Sigmoid colon (tissue), 4 donors: Measurements from ENCODE around the gene KLK5.

ENCODE experiments used
- CTCF ChIP-seq, 4 experiments: fragments of 450-650 bp in 3 of 4; fragments of 200-600 bp in 1 of 4; IDR thresholded peaks; one replicate each; pipeline ENCODE4 v1.5.1; 2016 to 2019; ENCODE audit warnings: antibody characterized with exemption in 4 of 4, mild to moderate bottlenecking in 3 of 4, moderate library complexity in 2 of 4
- EP300 ChIP-seq, 4 donors: sonication (generic); formaldehyde crosslinking; IDR thresholded peaks; one replicate each; pipeline ENCODE4 v1.6.1; 2017; ENCODE audit warnings: antibody characterized with exemption in 4 of 4
- POLR2A ChIP-seq, 2 donors: fragments of 450-650 bp; IDR thresholded peaks; one replicate each; pipeline ENCODE4 v1.6.1; 2016; ENCODE audit warnings: antibody characterized with exemption in 2 of 2, mild to moderate bottlenecking in 2 of 2, moderate library complexity in 2 of 2
- POLR2AphosphoS5 ChIP-seq, 4 donors: sonication (generic); formaldehyde crosslinking; IDR thresholded peaks; one replicate each; pipeline ENCODE4 v1.6.1; 2017; ENCODE audit warnings: antibody characterized with exemption in 4 of 4

GRCh38 chr19:50902640-50903039 is 50.2 kb downstream of the KLK5 start:
- TF ChIP-seq CTCF (IDR thresholded peaks at IDR 0.05) (no peak), EP300 (IDR thresholded peaks at IDR 0.05) (no peak), POLR2AphosphoS5 (IDR thresholded peaks at IDR 0.05) (no peak), POLR2A (IDR thresholded peaks at IDR 0.05) (no peak)
